ENCODE data around the gene KRTAP12-4.

KRTAP12-4 gene

DNA sequence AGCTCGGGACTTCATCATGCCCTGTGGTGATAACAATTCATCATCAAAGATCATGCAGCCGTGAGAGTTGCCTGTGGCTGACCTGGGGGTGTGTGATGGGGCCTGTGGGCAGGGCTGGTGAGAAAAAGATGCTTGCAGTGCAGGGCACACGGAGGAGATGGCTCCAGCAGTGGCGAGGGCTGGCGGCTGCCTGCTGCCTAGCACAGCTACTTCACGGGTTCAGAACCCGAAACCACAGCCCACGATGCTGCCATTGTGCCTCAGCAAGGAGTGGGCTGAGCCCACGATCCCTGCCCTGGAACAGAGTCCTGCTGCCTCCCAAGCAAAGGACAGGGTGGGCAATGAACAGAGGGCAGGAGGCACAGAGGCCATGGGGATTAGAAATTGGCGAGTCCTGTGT lies 28.2 kb downstream of the KRTAP12-4 start:
- TF ChIP-seq SIN3A (IDR thresholded peaks at IDR 0.05; ENCODE audit: borderline replicate concordance, insufficient read depth, low read length) = no peak
- TF ChIP-seq FOXP2 (optimal IDR thresholded peaks at IDR 0.05; ENCODE audit: borderline replicate concordance, extremely low read depth, extremely low read length, insufficient read depth) = no peak
- TF ChIP-seq REST (IDR thresholded peaks at IDR 0.05; ENCODE audit: insufficient read depth in 1 of 2, low read depth in 2 of 2, low read length in 2 of 2) = no peak
- TF ChIP-seq TAF1 (IDR thresholded peaks at IDR 0.05; ENCODE audit: borderline replicate concordance, insufficient read depth, low read length) = no peak
- TF ChIP-seq POLR2AphosphoS5 (IDR thresholded peaks at IDR 0.05; ENCODE audit: low read depth, low read length) = no peak

DNA sequence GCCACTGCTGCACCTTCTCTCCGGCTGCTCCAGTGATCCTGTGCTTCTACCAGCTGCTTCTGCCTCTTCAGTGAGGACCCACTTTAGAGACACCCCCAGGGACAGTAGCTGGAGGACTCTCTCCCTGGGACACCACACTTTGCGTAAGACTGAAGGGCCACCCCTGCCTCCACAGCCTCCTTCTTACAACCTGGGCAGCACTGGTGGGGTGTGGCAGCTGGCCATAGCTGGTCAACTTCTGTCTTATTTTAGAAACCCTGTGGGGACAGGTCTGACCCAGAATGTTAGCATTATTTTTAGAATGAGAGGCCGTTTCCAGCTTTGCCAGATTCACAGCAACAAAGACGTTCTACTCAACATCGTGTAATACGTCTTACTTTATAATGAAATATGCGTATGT lies 28.7 kb downstream of the KRTAP12-4 start:
- no peak for TF ChIP-seq TAF1 (IDR thresholded peaks at IDR 0.05; ENCODE audit: borderline replicate concordance, insufficient read depth, low read length)
- TF ChIP-seq POLR2AphosphoS5 (IDR thresholded peaks at IDR 0.05; ENCODE audit: low read depth, low read length) = no peak
- no peak for TF ChIP-seq REST (IDR thresholded peaks at IDR 0.05; ENCODE audit: insufficient read depth in 1 of 2, low read depth in 2 of 2, low read length in 2 of 2)
- TF ChIP-seq FOXP2 (optimal IDR thresholded peaks at IDR 0.05; ENCODE audit: borderline replicate concordance, extremely low read depth, extremely low read length, insufficient read depth) = no peak
- no peak for TF ChIP-seq SIN3A (IDR thresholded peaks at IDR 0.05; ENCODE audit: borderline replicate concordance, insufficient read depth, low read length)

- no peak for TF ChIP-seq SIN3A (IDR thresholded peaks at IDR 0.05; ENCODE audit: borderline replicate concordance, insufficient read depth, low read length)
- no peak for TF ChIP-seq TAF1 (IDR thresholded peaks at IDR 0.05; ENCODE audit: borderline replicate concordance, insufficient read depth, low read length)
- TF ChIP-seq FOXP2 (optimal IDR thresholded peaks at IDR 0.05; ENCODE audit: borderline replicate concordance, extremely low read depth, extremely low read length, insufficient read depth) = no peak
- no peak for TF ChIP-seq POLR2AphosphoS5 (IDR thresholded peaks at IDR 0.05; ENCODE audit: low read depth, low read length)
- TF ChIP-seq REST (IDR thresholded peaks at IDR 0.05; ENCODE audit: insufficient read depth in 1 of 2, low read depth in 2 of 2, low read length in 2 of 2) = no peak
Observed at GRCh38 chr21:44623575-44623974, 30.9 kb downstream of the KRTAP12-4 start.

GRCh38 chr21:44619886-44620285 lies 34.6 kb downstream of the KRTAP12-4 start:
- TF ChIP-seq FOXP2 (optimal IDR thresholded peaks at IDR 0.05; ENCODE audit: borderline replicate concordance, extremely low read depth, extremely low read length, insufficient read depth) (no peak), SIN3A (IDR thresholded peaks at IDR 0.05; ENCODE audit: borderline replicate concordance, insufficient read depth, low read length) (no peak), TAF1 (IDR thresholded peaks at IDR 0.05; ENCODE audit: borderline replicate concordance, insufficient read depth, low read length) (no peak), POLR2AphosphoS5 (IDR thresholded peaks at IDR 0.05; ENCODE audit: low read depth, low read length) (no peak), REST (IDR thresholded peaks at IDR 0.05; ENCODE audit: insufficient read depth in 1 of 2, low read depth in 2 of 2, low read length in 2 of 2) (no peak)

- TF ChIP-seq POLR2AphosphoS5 (IDR thresholded peaks at IDR 0.05; ENCODE audit: low read depth, low read length) (no peak), FOXP2 (optimal IDR thresholded peaks at IDR 0.05; ENCODE audit: borderline replicate concordance, extremely low read depth, extremely low read length, insufficient read depth) (no peak), REST (IDR thresholded peaks at IDR 0.05; ENCODE audit: insufficient read depth in 1 of 2, low read depth in 2 of 2, low read length in 2 of 2) (no peak), SIN3A (IDR thresholded peaks at IDR 0.05; ENCODE audit: borderline replicate concordance, insufficient read depth, low read length) (no peak), TAF1 (IDR thresholded peaks at IDR 0.05; ENCODE audit: borderline replicate concordance, insufficient read depth, low read length) (no peak)
Observed at GRCh38 chr21:44618909-44619308, 35.5 kb downstream of the KRTAP12-4 start.

Data from PFSK-1 (cell line).